K562 (cell line): ENCODE data around the gene FAM53A. TPM values are rescaled to one million over a fixed set of nuclear protein-coding genes. Genes with fewer than 3 reads are reported as not detected.

Source experiments
- BRD4 ChIP-seq: fragments of 200-600 bp; sonication (generic); IDR thresholded peaks from 2 replicates; pipeline ENCODE4 v1.6.1; 2017; ENCODE audit warnings: inconsistent platforms
- BRD9 ChIP-seq: fragments of 450-650 bp; IDR thresholded peaks from 2 replicates; pipeline ENCODE4 v1.6.1; 2018; ENCODE audit warnings: low read depth; ENCODE audit not compliant: partially characterized antibody
- E2F3 ChIP-seq: fragments of 250-450 bp; sonication (Bioruptor Pico); IDR thresholded peaks from 2 replicates; pipeline ENCODE4 v1.4.0; 2020; ENCODE audit warnings: mild to moderate bottlenecking
- E2F6 ChIP-seq, 2 experiments: IDR thresholded peaks; 2 replicates each; pipeline ENCODE4 v1.6.1; 2011; ENCODE audit warnings: borderline replicate concordance in 1 of 2, control low read depth in 1 of 2, low read depth in 1 of 2, low read length in 1 of 2, mild to moderate bottlenecking in 1 of 2, mixed read lengths in 1 of 2, moderate library complexity in 1 of 2; ENCODE audit not compliant: insufficient read depth in 1 of 2, insufficient read length in 1 of 2, poor library complexity in 1 of 2, severe bottlenecking in 1 of 2; ENCODE audit errors: extremely low read depth in 1 of 2
- EGR1 ChIP-seq: fragments of 450-650 bp; conservative IDR thresholded peaks from 2 replicates; pipeline ENCODE4 v1.6.1; 2017; ENCODE audit warnings: mild to moderate bottlenecking
- EHMT2 ChIP-seq: fragments of 450-650 bp; IDR thresholded peaks from 2 replicates; pipeline ENCODE4 v1.6.1; 2018; ENCODE audit warnings: antibody characterized with exemption
- EP400 ChIP-seq: fragments of 450-650 bp; IDR thresholded peaks from 2 replicates; pipeline ENCODE4 v1.6.1; 2017; ENCODE audit warnings: antibody characterized with exemption, mild to moderate bottlenecking, moderate library complexity
- GTF2B ChIP-seq: IDR thresholded peaks from 2 replicates; pipeline ENCODE4 v1.6.1; 2011; ENCODE audit not compliant: insufficient read length; ENCODE audit errors: extremely low read depth
- HDAC3 ChIP-seq: fragments of 450-650 bp; IDR thresholded peaks from 2 replicates; pipeline ENCODE4 v1.6.1; 2018; ENCODE audit warnings: borderline replicate concordance, mild to moderate bottlenecking, moderate library complexity; ENCODE audit not compliant: partially characterized antibody
- HES1 ChIP-seq: fragments of 450-650 bp; IDR thresholded peaks from 2 replicates; pipeline ENCODE4 v1.6.1; 2016; ENCODE audit warnings: low read depth, mild to moderate bottlenecking, moderate library complexity
- MTA1 ChIP-seq: fragments of 450-650 bp; IDR thresholded peaks from 2 replicates; pipeline ENCODE4 v1.6.1; 2017; ENCODE audit warnings: borderline replicate concordance
- NBN ChIP-seq: fragments of 450-650 bp; IDR thresholded peaks from 2 replicates; pipeline ENCODE4 v1.6.1; 2016; ENCODE audit warnings: low read depth, mild to moderate bottlenecking
- NCOR1 ChIP-seq: fragments of 450-650 bp; IDR thresholded peaks from 2 replicates; pipeline ENCODE4 v1.6.1; 2016; ENCODE audit warnings: mild to moderate bottlenecking, moderate library complexity
- PHF8 ChIP-seq: fragments of 200-600 bp; sonication (generic); IDR thresholded peaks from 2 replicates; pipeline ENCODE4 v1.6.1; 2012; ENCODE audit warnings: mixed run types, mild to moderate bottlenecking, inconsistent platforms, low read length, moderate library complexity, borderline replicate concordance
- RFX5 ChIP-seq: IDR thresholded peaks from 2 replicates; pipeline ENCODE4 v1.6.1; 2011; ENCODE audit warnings: low read depth, mild to moderate bottlenecking, improper control_type of control experiment, low read length
- SMARCC2 ChIP-seq: fragments of 450-650 bp; IDR thresholded peaks from 2 replicates; pipeline ENCODE4 v1.6.1; 2017; ENCODE audit warnings: antibody characterized with exemption, moderate library complexity, mild to moderate bottlenecking, low read depth
- TAF1 ChIP-seq: IDR thresholded peaks from 2 replicates; pipeline ENCODE4 v1.6.1; 2011; ENCODE audit warnings: mild to moderate bottlenecking, low read length, moderate library complexity; ENCODE audit not compliant: insufficient read depth, control insufficient read depth, severe bottlenecking; ENCODE audit errors: extremely low read depth
- TAL1 ChIP-seq: fragments of 450-650 bp; IDR thresholded peaks from 2 replicates; pipeline ENCODE4 v1.6.1; 2016; ENCODE audit warnings: mild to moderate bottlenecking
- ZBTB33 ChIP-seq: sonication (generic); formaldehyde crosslinking; IDR thresholded peaks from 2 replicates; pipeline ENCODE4 v1.8.1; 2023; ENCODE audit warnings: mild to moderate bottlenecking, missing genetic modification reagents
- ZC3H11A ChIP-seq: IDR thresholded peaks from 2 replicates; pipeline ENCODE4 v1.6.1; 2012; ENCODE audit warnings: low read depth, low read length, improper control_type of control experiment
- ZKSCAN1 ChIP-seq: fragments of 150-350 bp; IDR thresholded peaks from 2 replicates; pipeline ENCODE4 v1.6.1; 2016; ENCODE audit warnings: low read depth, low read length
- ZNF143 ChIP-seq: sonication (generic); formaldehyde crosslinking; IDR thresholded peaks from 2 replicates; pipeline ENCODE4 v1.9.0; 2022; ENCODE audit warnings: mild to moderate bottlenecking, missing genetic modification reagents
- ZNF212 ChIP-seq: fragments of 450-650 bp; formaldehyde crosslinking; IDR thresholded peaks from 2 replicates; pipeline ENCODE4 v1.4.0; 2020; ENCODE audit warnings: mild to moderate bottlenecking
- ZNF436 ChIP-seq: fragments of 250-450, 450-650 bp; sonication (Bioruptor Pico); formaldehyde crosslinking; IDR thresholded peaks from 2 replicates; pipeline ENCODE4 v1.7.0; 2020; ENCODE audit warnings: mild to moderate bottlenecking
- ZSCAN32 ChIP-seq: fragments of 450-650 bp; formaldehyde crosslinking; IDR thresholded peaks from 2 replicates; pipeline ENCODE4 v1.4.0; 2020; ENCODE audit warnings: mild to moderate bottlenecking, moderate library complexity
- polyA plus RNA-seq, 8 experiments: library from polyadenylated mRNA; depleted of rRNA in 4 of 8; stranded (reverse) in 5 of 8; unstranded in 3 of 8; fragments of >200 nt; fragmentation: Nextera tagmentation in 2 of 8; fragmentation: Illumina TruSeq in 1 of 8; extraction: Ambion mirVana in 2 of 8; extraction: Trizol in 1 of 8; gene quantifications; 2 replicates each; pipeline versions ENCODE4 v1.2.1 to v1.2.3, GENCODE V29; 2011 to 2014; ENCODE audit warnings: inconsistent platforms in 1 of 8, missing spikeins in 1 of 8
- total RNA-seq, 7 experiments: library from RNA; depleted of rRNA in 6 of 7; stranded (reverse); fragments of >200 nt in 6 of 7; fragmentation: Illumina TruSeq in 2 of 7; extraction: Trizol in 2 of 7; gene quantifications; 2 replicates each; pipeline versions ENCODE4 v1.2.1 to v1.2.3, GENCODE V29; 2011 to 2021; ENCODE audit warnings: low replicate concordance in 1 of 7

FAM53A gene
- total and polyA plus RNA-seq, 9 of the 15 experiments (the other 6 are each of a cell fraction or from before 2014, with no cell fraction given), result 0.53 to 2.7 (median 1.4) TPM; not detected in 2

GRCh38 chr4:1712216-1713002 is 28.3 kb upstream of the FAM53A start, which contains the start of gene SLBP (continued):
- TF ChIP-seq EHMT2 (no peak), HES1 (peak; percentile 90), GTF2B (no peak), MTA1 (no peak), ZKSCAN1 (0 out of 2 replicates have a peak, but pooled peaks have one; percentile 8), PHF8 (peak; percentile 72), NBN (peak; percentile 64; the same call in 1 of the 2 replicates), E2F6 (IDR thresholded peaks at IDR 0.05; ENCODE audit: borderline replicate concordance in 1 of 2, extremely low read depth in 1 of 2, insufficient read depth in 1 of 2, insufficient read length in 1 of 2, low read depth in 1 of 2, low read length in 1 of 2, poor library complexity in 1 of 2, severe bottlenecking in 1 of 2) (peak; percentile 99 to 100), ZC3H11A (no peak), BRD9 (no peak), ZNF143 (no peak), SMARCC2 (no peak), TAL1 (no peak), HDAC3 (no peak), EP400 (peak; percentile 98), ZSCAN32 (CRISPR knock-in tag) (no peak), ZNF436 (CRISPR knock-in tag) (no peak), NCOR1 (peak; percentile 70), RFX5 (no peak), ZBTB33 (peak; percentile 76; the same call in 1 of the 2 replicates), BRD4 (no peak; the same call in 1 of the 2 replicates), ZNF212 (CRISPR knock-in tag) (no peak), TAF1 (peak; percentile 89), E2F3 (CRISPR knock-in tag) (peak; percentile 99), EGR1 (peak; percentile 79)
